ENCODE data around the gene PLXNA2. TPM values are rescaled to one million over a fixed set of nuclear protein-coding genes. Genes with fewer than 3 reads are reported as not detected.

PLXNA2 gene
- total RNA-seq, 2 experiments from 2014 or later = 0.04 TPM; not detected in 1

- no peak for ATAC-seq
- H3K9me3 Mint-ChIP-seq (ENCODE audit: low read depth) = no peaks in the 10 kb centered on the region
- no peaks in the 10 kb centered on the region for H3K36me3 Mint-ChIP-seq (ENCODE audit: low read depth)
- no peak overlapping the region for H3K27ac Mint-ChIP-seq
- H3K4me3 Mint-ChIP-seq = no peak overlapping the region
- ChIA-PET POLR2A (no interaction called here), CTCF (interaction anchor here (0.6 to 4.8 kb wide), 5 partner anchors 29 to 242 kb away, joined by 3 to 40 read pairs (median 3); partner anchors contain the start of gene PLXNA2)
- DNase-seq = no peak
- H3K27me3 Mint-ChIP-seq = peaks cover 13% of the 10 kb centered on the region
- intact Hi-C loops (cut with DNase I, micrococcal nuclease) = no loop called here
- peaks cover 5% of the 10 kb centered on the region for H3K4me1 Mint-ChIP-seq
These were observed 116.2 kb downstream of the PLXNA2 start for GRCh38 chr1:208127792-208128529.

GRCh38 chr1:208127284-208127683, 116.9 kb downstream of the PLXNA2 start:
- peaks cover 13% of the 10 kb centered on the region for H3K27me3 Mint-ChIP-seq
- H3K9me3 Mint-ChIP-seq (ENCODE audit: low read depth) = no peaks in the 10 kb centered on the region
- DNase-seq = no peak
- no peak overlapping the region for H3K4me3 Mint-ChIP-seq
- ATAC-seq = no peak
- no peaks in the 10 kb centered on the region for H3K36me3 Mint-ChIP-seq (ENCODE audit: low read depth)
- intact Hi-C loops (cut with DNase I, micrococcal nuclease) = no loop called here
- ChIA-PET CTCF (interaction anchor here (0.9 to 1.4 kb wide), 2 partner anchors 118 to 242 kb away, joined by 3 to 4 read pairs; no protein-coding TSS in a partner anchor), POLR2A (no interaction called here)
- H3K27ac Mint-ChIP-seq = no peak overlapping the region
- peaks cover 5% of the 10 kb centered on the region for H3K4me1 Mint-ChIP-seq

GRCh38 chr1:208126108-208126507, 118.1 kb downstream of the PLXNA2 start:
- no peaks in the 10 kb centered on the region for H3K9me3 Mint-ChIP-seq (ENCODE audit: low read depth)
- CTCF ChIA-PET = no interaction called here
- H3K36me3 Mint-ChIP-seq (ENCODE audit: low read depth) = no peaks in the 10 kb centered on the region
- H3K4me1 Mint-ChIP-seq = no peaks in the 10 kb centered on the region
- ATAC-seq (no peak), DNase-seq (no peak)
- intact Hi-C loops (cut with DNase I, micrococcal nuclease) = no loop called here
- POLR2A ChIA-PET = no interaction called here
- peaks cover 11% of the 10 kb centered on the region for H3K27me3 Mint-ChIP-seq
- H3K27ac Mint-ChIP-seq = no peak overlapping the region
- H3K4me3 Mint-ChIP-seq = no peak overlapping the region

- Mint-ChIP-seq H3K27me3 (no peaks in the 10 kb centered on the region), H3K9me3 (ENCODE audit: low read depth) (no peaks in the 10 kb centered on the region), H3K4me1 (no peaks in the 10 kb centered on the region), H3K36me3 (ENCODE audit: low read depth) (no peaks in the 10 kb centered on the region), H3K27ac (no peak overlapping the region), H3K4me3 (no peak overlapping the region)
- ChIA-PET POLR2A (no interaction called here), CTCF (interaction anchor here (1.1 kb wide), 1 partner anchor 72 kb away, joined by 3 read pairs; no protein-coding TSS in a partner anchor)
- DNase-seq (no peak), ATAC-seq (no peak)
- intact Hi-C loops (cut with DNase I, micrococcal nuclease) = no loop called here
These were observed 121.4 kb downstream of the PLXNA2 start for GRCh38 chr1:208122612-208123358.

GRCh38 chr1:208121813-208122364, 122.3 kb downstream of the PLXNA2 start:
- ChIA-PET POLR2A (no interaction called here), CTCF (interaction anchor here (1.1 kb wide), 1 partner anchor 73 kb away, joined by 3 read pairs; no protein-coding TSS in a partner anchor)
- no peak for DNase-seq
- no peak for ATAC-seq
- H3K27me3 Mint-ChIP-seq = no peaks in the 10 kb centered on the region
- no peaks in the 10 kb centered on the region for H3K9me3 Mint-ChIP-seq (ENCODE audit: low read depth)
- no peaks in the 10 kb centered on the region for H3K4me1 Mint-ChIP-seq
- no peaks in the 10 kb centered on the region for H3K36me3 Mint-ChIP-seq (ENCODE audit: low read depth)
- intact Hi-C loops (cut with DNase I, micrococcal nuclease) = no loop called here
- H3K27ac Mint-ChIP-seq = no peak overlapping the region
- H3K4me3 Mint-ChIP-seq = no peak overlapping the region

GRCh38 chr1:208120431-208120790, 123.8 kb downstream of the PLXNA2 start:
- H3K27ac Mint-ChIP-seq = no peak overlapping the region
- ChIA-PET CTCF (interaction anchor here (0.6 to 2.0 kb wide), 4 partner anchors 10 to 96 kb away, joined by 3 to 5 read pairs (median 3); no protein-coding TSS in a partner anchor), POLR2A (no interaction called here)
- no peaks in the 10 kb centered on the region for H3K9me3 Mint-ChIP-seq (ENCODE audit: low read depth)
- no peaks in the 10 kb centered on the region for H3K36me3 Mint-ChIP-seq (ENCODE audit: low read depth)
- no peaks in the 10 kb centered on the region for H3K27me3 Mint-ChIP-seq
- DNase-seq = no peak
- H3K4me1 Mint-ChIP-seq = no peaks in the 10 kb centered on the region
- ATAC-seq = no peak
- H3K4me3 Mint-ChIP-seq = no peak overlapping the region
- intact Hi-C loops (cut with DNase I, micrococcal nuclease) = no loop called here

- CTCF ChIA-PET = interaction anchor here (2.0 kb wide), 1 partner anchor 12 kb away, joined by 5 read pairs; no protein-coding TSS in a partner anchor
- no peaks in the 10 kb centered on the region for H3K36me3 Mint-ChIP-seq (ENCODE audit: low read depth)
- POLR2A ChIA-PET = no interaction called here
These were observed 125.2 kb downstream of the PLXNA2 start for GRCh38 chr1:208118841-208119606.

GRCh38 chr1:208118306-208118705, 125.9 kb downstream of the PLXNA2 start:
- H3K4me1 Mint-ChIP-seq = no peaks in the 10 kb centered on the region
- H3K27ac Mint-ChIP-seq = no peak overlapping the region
- no peaks in the 10 kb centered on the region for H3K36me3 Mint-ChIP-seq (ENCODE audit: low read depth)
- CTCF ChIA-PET = no interaction called here
- POLR2A ChIA-PET = interaction anchor here (0.6 kb wide), 1 partner anchor 21 kb away, joined by 9 read pairs; no protein-coding TSS in a partner anchor
- DNase-seq = no peak
- H3K4me3 Mint-ChIP-seq = no peak overlapping the region
- H3K9me3 Mint-ChIP-seq (ENCODE audit: low read depth) = no peaks in the 10 kb centered on the region
- intact Hi-C loops (cut with DNase I, micrococcal nuclease) = no loop called here
- ATAC-seq = no peak
- no peaks in the 10 kb centered on the region for H3K27me3 Mint-ChIP-seq

More at GRCh38 chr1:208118841-208119606, 125.2 kb downstream of the PLXNA2 start:
- Mint-ChIP-seq H3K27ac (no peak overlapping the region), H3K9me3 (ENCODE audit: low read depth) (no peaks in the 10 kb centered on the region), H3K27me3 (no peaks in the 10 kb centered on the region), H3K4me1 (no peaks in the 10 kb centered on the region), H3K4me3 (no peak overlapping the region)
- no peak for DNase-seq
- intact Hi-C loops (cut with DNase I, micrococcal nuclease) = no loop called here
- ATAC-seq = no peak

- ChIA-PET CTCF (no interaction called here), POLR2A (interaction anchor here (0.6 kb wide), 1 partner anchor 20 kb away, joined by 9 read pairs; no protein-coding TSS in a partner anchor)
- intact Hi-C loops (cut with DNase I, micrococcal nuclease) = no loop called here
- H3K27me3 Mint-ChIP-seq = no peaks in the 10 kb centered on the region
- ATAC-seq (no peak), DNase-seq (no peak)
- no peak overlapping the region for H3K4me3 Mint-ChIP-seq
- H3K36me3 Mint-ChIP-seq (ENCODE audit: low read depth) = no peaks in the 10 kb centered on the region
- H3K27ac Mint-ChIP-seq = no peak overlapping the region
- no peaks in the 10 kb centered on the region for H3K4me1 Mint-ChIP-seq
- no peaks in the 10 kb centered on the region for H3K9me3 Mint-ChIP-seq (ENCODE audit: low read depth)
These were observed 126.4 kb downstream of the PLXNA2 start for GRCh38 chr1:208117826-208118225.

- intact Hi-C loops (cut with DNase I, micrococcal nuclease) = no loop called here
- H3K4me1 Mint-ChIP-seq = no peaks in the 10 kb centered on the region
- DNase-seq (no peak), ATAC-seq (no peak)
- no peak overlapping the region for H3K27ac Mint-ChIP-seq
- no peak overlapping the region for H3K4me3 Mint-ChIP-seq
- no peaks in the 10 kb centered on the region for H3K36me3 Mint-ChIP-seq (ENCODE audit: low read depth)
- no peaks in the 10 kb centered on the region for H3K9me3 Mint-ChIP-seq (ENCODE audit: low read depth)
- POLR2A ChIA-PET = no interaction called here
- CTCF ChIA-PET = no interaction called here
- no peaks in the 10 kb centered on the region for H3K27me3 Mint-ChIP-seq
These were observed 126.8 kb downstream of the PLXNA2 start for GRCh38 chr1:208117409-208117808.

- ATAC-seq = no peak
- Mint-ChIP-seq H3K27me3 (no peaks in the 10 kb centered on the region), H3K27ac (no peak overlapping the region), H3K9me3 (ENCODE audit: low read depth) (no peaks in the 10 kb centered on the region), H3K4me3 (no peak overlapping the region), H3K4me1 (no peaks in the 10 kb centered on the region), H3K36me3 (ENCODE audit: low read depth) (no peaks in the 10 kb centered on the region)
- intact Hi-C loops (cut with DNase I, micrococcal nuclease) = no loop called here
- ChIA-PET CTCF (interaction anchor here (0.5 to 1.2 kb wide), 2 partner anchors 16 to 93 kb away, joined by 3 to 9 read pairs; no protein-coding TSS in a partner anchor), POLR2A (no interaction called here)
- DNase-seq = no peak
These were observed 128.1 kb downstream of the PLXNA2 start for GRCh38 chr1:208115924-208116640.
